ENCODE measurements around the gene FAM228A. TPM values are rescaled to one million over a fixed set of nuclear protein-coding genes. Genes with fewer than 3 reads are reported as not detected.

Gene FAM228A
- total and polyA plus RNA-seq, 2 experiments from 2014 or later = 0.13 TPM; not detected in 1

DNA sequence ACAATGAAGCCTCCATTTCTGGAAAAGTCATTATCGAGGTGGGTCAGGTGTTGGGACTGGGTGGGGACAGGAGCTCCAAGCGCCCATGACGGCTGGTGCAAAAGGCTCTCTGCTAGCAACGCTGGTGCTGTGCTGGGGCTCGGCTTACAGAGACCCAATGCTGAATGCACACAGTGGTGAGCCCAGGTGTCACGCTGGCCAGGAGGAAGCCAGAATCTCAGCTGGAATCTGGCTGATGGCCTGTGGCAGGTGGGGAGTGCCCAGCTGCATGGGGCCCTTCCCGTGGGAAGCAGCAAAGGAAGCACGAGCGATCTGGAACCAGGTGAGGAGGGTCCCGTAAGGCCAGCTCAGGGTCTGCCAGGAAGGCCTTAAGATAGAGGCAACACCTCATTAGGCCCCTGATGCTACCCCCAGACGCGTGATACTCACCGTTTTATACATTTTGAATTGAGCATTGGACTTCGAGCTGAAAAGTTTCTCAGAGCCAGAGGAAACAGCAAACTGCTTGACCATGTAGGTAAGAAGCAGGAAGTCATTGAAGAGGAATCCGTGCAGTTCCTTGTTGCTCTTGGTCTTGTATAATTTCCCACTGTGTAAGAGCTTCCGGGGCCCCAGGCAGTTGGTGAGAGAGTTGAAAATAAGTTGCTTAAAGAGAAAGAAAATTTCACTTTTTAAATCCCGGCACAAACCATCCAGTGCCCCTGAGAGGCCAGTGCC lies 34.7 kb downstream of the FAM228A start:
- Histone ChIP-seq H3K36me3 (replicated peaks; ENCODE audit: insufficient read depth, low read depth) (no peaks in the 10 kb centered on the region), H3K4me2 (no peak overlapping the region), H2AFZ (no peak overlapping the region), H3K27me3 (no peaks in the 10 kb centered on the region), H3K9me2 (replicated peaks; ENCODE audit: insufficient read depth) (no peaks in the 10 kb centered on the region), H4K20me1 (ENCODE audit: insufficient read depth, poor library complexity, severe bottlenecking) (no peaks in the 10 kb centered on the region), H3K27ac (no peak overlapping the region), H3K4me3 (no peak overlapping the region), H3K9me3 (ENCODE audit: low read depth) (no peaks in the 10 kb centered on the region), H3K4me1 (ENCODE audit: insufficient read depth) (no peaks in the 10 kb centered on the region), H3K79me2 (no peaks in the 10 kb centered on the region)
- TF ChIP-seq EZH2phosphoT487 (IDR thresholded peaks at IDR 0.05; ENCODE audit: low read depth, severe bottlenecking, unreplicated experiment) (no peak), EZH2 (IDR thresholded peaks at IDR 0.05; ENCODE audit: borderline replicate concordance) (no peak)
- TF ChIP-seq, protein P1, sequence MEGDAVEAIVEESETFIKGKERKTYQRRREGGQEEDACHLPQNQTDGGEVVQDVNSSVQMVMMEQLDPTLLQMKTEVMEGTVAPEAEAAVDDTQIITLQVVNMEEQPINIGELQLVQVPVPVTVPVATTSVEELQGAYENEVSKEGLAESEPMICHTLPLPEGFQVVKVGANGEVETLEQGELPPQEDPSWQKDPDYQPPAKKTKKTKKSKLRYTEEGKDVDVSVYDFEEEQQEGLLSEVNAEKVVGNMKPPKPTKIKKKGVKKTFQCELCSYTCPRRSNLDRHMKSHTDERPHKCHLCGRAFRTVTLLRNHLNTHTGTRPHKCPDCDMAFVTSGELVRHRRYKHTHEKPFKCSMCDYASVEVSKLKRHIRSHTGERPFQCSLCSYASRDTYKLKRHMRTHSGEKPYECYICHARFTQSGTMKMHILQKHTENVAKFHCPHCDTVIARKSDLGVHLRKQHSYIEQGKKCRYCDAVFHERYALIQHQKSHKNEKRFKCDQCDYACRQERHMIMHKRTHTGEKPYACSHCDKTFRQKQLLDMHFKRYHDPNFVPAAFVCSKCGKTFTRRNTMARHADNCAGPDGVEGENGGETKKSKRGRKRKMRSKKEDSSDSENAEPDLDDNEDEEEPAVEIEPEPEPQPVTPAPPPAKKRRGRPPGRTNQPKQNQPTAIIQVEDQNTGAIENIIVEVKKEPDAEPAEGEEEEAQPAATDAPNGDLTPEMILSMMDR (IDR thresholded peaks at IDR 0.05; ENCODE audit: poor library complexity) = no peak
- no peak for DNase-seq (ENCODE audit: low spot score)
- 93% methylated on average over 17 of the region's 17 CpGs for WGBS (ENCODE audit: low lambda C conversion rate, missing lambda C conversion rate)

DNA sequence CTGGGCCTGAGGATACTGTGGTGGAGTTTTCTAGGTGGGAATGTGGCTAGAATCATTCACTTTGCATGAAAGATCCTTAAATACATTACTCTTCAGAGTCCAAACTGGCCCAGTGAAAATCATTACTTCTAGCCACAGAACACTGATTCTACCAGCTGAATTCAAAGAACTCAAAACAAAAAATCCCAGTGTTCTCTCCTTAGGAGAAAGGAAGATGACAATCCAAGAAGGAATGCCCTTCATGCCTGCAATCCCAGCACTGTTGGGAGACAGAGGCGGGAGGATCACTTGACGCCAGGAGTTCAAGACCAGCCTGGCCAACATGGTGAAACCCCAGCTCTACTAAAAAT lies 35.2 kb downstream of the FAM228A start:
- TF ChIP-seq, protein P1 (IDR thresholded peaks at IDR 0.05; ENCODE audit: poor library complexity) = no peak
- no peak for TF ChIP-seq EZH2phosphoT487 (IDR thresholded peaks at IDR 0.05; ENCODE audit: low read depth, severe bottlenecking, unreplicated experiment)
- no peak for TF ChIP-seq EZH2 (IDR thresholded peaks at IDR 0.05; ENCODE audit: borderline replicate concordance)
- Histone ChIP-seq H3K9me3 (ENCODE audit: low read depth) (no peaks in the 10 kb centered on the region), H3K4me1 (ENCODE audit: insufficient read depth) (no peaks in the 10 kb centered on the region), H2AFZ (no peak overlapping the region), H4K20me1 (ENCODE audit: insufficient read depth, poor library complexity, severe bottlenecking) (no peaks in the 10 kb centered on the region), H3K36me3 (replicated peaks; ENCODE audit: insufficient read depth, low read depth) (no peaks in the 10 kb centered on the region), H3K79me2 (no peaks in the 10 kb centered on the region), H3K27me3 (no peaks in the 10 kb centered on the region), H3K4me2 (no peak overlapping the region), H3K9me2 (replicated peaks; ENCODE audit: insufficient read depth) (no peaks in the 10 kb centered on the region), H3K27ac (no peak overlapping the region), H3K4me3 (no peak overlapping the region)
- DNase-seq (ENCODE audit: low spot score) = no peak
- 100% methylated on average over 2 of the region's 2 CpGs for WGBS (ENCODE audit: low lambda C conversion rate, missing lambda C conversion rate)

DNA sequence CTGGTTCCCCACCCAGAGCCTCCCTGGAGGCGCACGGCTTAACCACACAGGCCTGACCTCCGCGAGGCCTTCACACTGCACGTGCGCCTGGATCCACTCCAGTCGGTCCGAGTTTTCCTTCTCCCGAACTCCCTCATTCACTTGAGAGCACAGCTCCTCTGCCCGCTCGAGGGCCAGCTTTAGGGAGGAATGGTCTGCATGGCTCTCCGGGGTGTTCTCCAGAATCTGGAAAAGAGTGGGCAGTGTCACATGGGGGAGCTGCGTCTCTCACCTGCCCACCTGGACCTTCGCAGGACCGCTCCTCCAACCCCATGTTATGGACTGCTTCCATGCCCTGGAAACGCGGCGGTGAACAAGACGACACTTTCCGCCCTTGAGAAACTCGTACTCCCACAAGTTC lies 35.9 kb downstream of the FAM228A start:
- no peaks in the 10 kb centered on the region for H3K4me1 ChIP-seq (ENCODE audit: insufficient read depth)
- H3K9me3 ChIP-seq (ENCODE audit: low read depth) = no peaks in the 10 kb centered on the region
- no peaks in the 10 kb centered on the region for H3K36me3 ChIP-seq (replicated peaks; ENCODE audit: insufficient read depth, low read depth)
- H3K4me3 ChIP-seq = no peak overlapping the region
- no peaks in the 10 kb centered on the region for H3K9me2 ChIP-seq (replicated peaks; ENCODE audit: insufficient read depth)
- no peak overlapping the region for H3K27ac ChIP-seq
- no peak for DNase-seq (ENCODE audit: low spot score)
- H4K20me1 ChIP-seq (ENCODE audit: insufficient read depth, poor library complexity, severe bottlenecking) = no peaks in the 10 kb centered on the region
- no peaks in the 10 kb centered on the region for H3K27me3 ChIP-seq
- H3K4me2 ChIP-seq = no peak overlapping the region
- H3K79me2 ChIP-seq = no peaks in the 10 kb centered on the region
- no peak overlapping the region for H2AFZ ChIP-seq
- TF ChIP-seq, protein P1 (IDR thresholded peaks at IDR 0.05; ENCODE audit: poor library complexity) = no peak
- TF ChIP-seq EZH2phosphoT487 (IDR thresholded peaks at IDR 0.05; ENCODE audit: low read depth, severe bottlenecking, unreplicated experiment) (no peak), EZH2 (IDR thresholded peaks at IDR 0.05; ENCODE audit: borderline replicate concordance) (no peak)
- WGBS (ENCODE audit: low lambda C conversion rate, missing lambda C conversion rate) = 99% methylated on average over 19 of the region's 21 CpGs
